Measurements from ENCODE around the gene BRD7.

Gene BRD7

GRCh38 chr16:50411034-50411433, 42.2 kb upstream of the BRD7 start:
- H3K4me3 ChIP-seq (ENCODE audit: low read length) = no peak overlapping the region
- no peak overlapping the region for H2AFZ ChIP-seq (ENCODE audit: low read length)
- no peaks in the 10 kb centered on the region for H4K20me1 ChIP-seq (ENCODE audit: insufficient read depth, low read length)
- no peaks in the 10 kb centered on the region for H3K9me2 ChIP-seq (replicated peaks; ENCODE audit: insufficient read depth, low read length)
- no peaks in the 10 kb centered on the region for H3K79me2 ChIP-seq (ENCODE audit: low read length)
- H3K27me3 ChIP-seq (replicated peaks; ENCODE audit: insufficient read depth, low read length) = no peaks in the 10 kb centered on the region
- no peaks in the 10 kb centered on the region for H3K4me1 ChIP-seq (ENCODE audit: low read length)
- TF ChIP-seq, protein P1, sequence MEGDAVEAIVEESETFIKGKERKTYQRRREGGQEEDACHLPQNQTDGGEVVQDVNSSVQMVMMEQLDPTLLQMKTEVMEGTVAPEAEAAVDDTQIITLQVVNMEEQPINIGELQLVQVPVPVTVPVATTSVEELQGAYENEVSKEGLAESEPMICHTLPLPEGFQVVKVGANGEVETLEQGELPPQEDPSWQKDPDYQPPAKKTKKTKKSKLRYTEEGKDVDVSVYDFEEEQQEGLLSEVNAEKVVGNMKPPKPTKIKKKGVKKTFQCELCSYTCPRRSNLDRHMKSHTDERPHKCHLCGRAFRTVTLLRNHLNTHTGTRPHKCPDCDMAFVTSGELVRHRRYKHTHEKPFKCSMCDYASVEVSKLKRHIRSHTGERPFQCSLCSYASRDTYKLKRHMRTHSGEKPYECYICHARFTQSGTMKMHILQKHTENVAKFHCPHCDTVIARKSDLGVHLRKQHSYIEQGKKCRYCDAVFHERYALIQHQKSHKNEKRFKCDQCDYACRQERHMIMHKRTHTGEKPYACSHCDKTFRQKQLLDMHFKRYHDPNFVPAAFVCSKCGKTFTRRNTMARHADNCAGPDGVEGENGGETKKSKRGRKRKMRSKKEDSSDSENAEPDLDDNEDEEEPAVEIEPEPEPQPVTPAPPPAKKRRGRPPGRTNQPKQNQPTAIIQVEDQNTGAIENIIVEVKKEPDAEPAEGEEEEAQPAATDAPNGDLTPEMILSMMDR (IDR thresholded peaks at IDR 0.05; ENCODE audit: low read length) = no peak
- TF ChIP-seq EZH2phosphoT487 (IDR thresholded peaks at IDR 0.05; ENCODE audit: low read length) (no peak), EZH2 (optimal IDR thresholded peaks at IDR 0.05; ENCODE audit: low read depth, low read length) (no peak)
- H3K9me3 ChIP-seq (replicated peaks; ENCODE audit: insufficient read depth, low read length) = no peaks in the 10 kb centered on the region
- H3F3A ChIP-seq (ENCODE audit: insufficient read depth, low read length) = no peaks in the 10 kb centered on the region; the same call in 1 of the 2 replicates
- H3K4me2 ChIP-seq (ENCODE audit: low read depth, low read length) = no peak overlapping the region
- no peak overlapping the region for H3K9ac ChIP-seq (ENCODE audit: low read length)
- no peak for DNase-seq
- no peak overlapping the region for H3K27ac ChIP-seq (ENCODE audit: low read length)
- H3K36me3 ChIP-seq (replicated peaks; ENCODE audit: insufficient read depth, low read length) = no peaks in the 10 kb centered on the region

DNA sequence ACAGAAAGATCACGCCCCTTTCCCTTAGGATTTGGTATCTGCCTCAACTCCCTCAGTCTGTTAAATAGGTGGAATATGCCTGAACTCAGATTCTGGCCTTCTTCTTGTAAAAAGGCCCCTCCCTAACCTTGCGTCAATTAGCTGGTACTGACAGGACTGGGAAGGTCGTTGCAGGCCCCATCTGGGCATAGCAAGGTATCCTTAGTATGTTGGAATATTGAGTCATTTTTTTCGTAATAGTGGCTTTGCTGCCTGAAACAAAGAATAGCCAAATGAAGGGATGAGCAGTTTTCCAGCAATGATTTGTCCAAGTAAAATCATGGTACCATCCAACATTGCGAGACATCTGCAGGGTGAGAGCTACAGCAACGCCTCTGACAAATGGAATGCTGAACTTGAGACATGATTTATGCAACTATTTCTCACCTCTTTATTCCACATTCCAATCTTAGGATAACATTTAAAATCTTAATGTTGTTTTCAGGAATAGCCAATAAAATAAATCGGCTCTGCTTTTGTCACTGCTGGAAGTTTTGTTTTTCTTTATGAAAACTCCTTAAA, 39.3 kb upstream of the BRD7 start:
- DNase-seq = no peak
- Histone ChIP-seq H3K27me3 (replicated peaks; ENCODE audit: insufficient read depth, low read length) (no peaks in the 10 kb centered on the region), H3K4me1 (ENCODE audit: low read length) (no peaks in the 10 kb centered on the region), H3F3A (ENCODE audit: insufficient read depth, low read length) (no peaks in the 10 kb centered on the region; the same call in 1 of the 2 replicates), H3K36me3 (replicated peaks; ENCODE audit: insufficient read depth, low read length) (no peaks in the 10 kb centered on the region), H3K79me2 (ENCODE audit: low read length) (no peaks in the 10 kb centered on the region), H3K27ac (ENCODE audit: low read length) (no peak overlapping the region), H2AFZ (ENCODE audit: low read length) (no peak overlapping the region), H3K9me3 (replicated peaks; ENCODE audit: insufficient read depth, low read length) (no peaks in the 10 kb centered on the region), H3K9me2 (replicated peaks; ENCODE audit: insufficient read depth, low read length) (no peaks in the 10 kb centered on the region), H3K4me2 (ENCODE audit: low read depth, low read length) (no peak overlapping the region), H3K9ac (ENCODE audit: low read length) (no peak overlapping the region), H4K20me1 (ENCODE audit: insufficient read depth, low read length) (no peaks in the 10 kb centered on the region), H3K4me3 (ENCODE audit: low read length) (no peak overlapping the region)
- TF ChIP-seq EZH2 (optimal IDR thresholded peaks at IDR 0.05; ENCODE audit: low read depth, low read length) (no peak), EZH2phosphoT487 (IDR thresholded peaks at IDR 0.05; ENCODE audit: low read length) (no peak)
- TF ChIP-seq, protein P1 (IDR thresholded peaks at IDR 0.05; ENCODE audit: low read length) = no peak

DNA sequence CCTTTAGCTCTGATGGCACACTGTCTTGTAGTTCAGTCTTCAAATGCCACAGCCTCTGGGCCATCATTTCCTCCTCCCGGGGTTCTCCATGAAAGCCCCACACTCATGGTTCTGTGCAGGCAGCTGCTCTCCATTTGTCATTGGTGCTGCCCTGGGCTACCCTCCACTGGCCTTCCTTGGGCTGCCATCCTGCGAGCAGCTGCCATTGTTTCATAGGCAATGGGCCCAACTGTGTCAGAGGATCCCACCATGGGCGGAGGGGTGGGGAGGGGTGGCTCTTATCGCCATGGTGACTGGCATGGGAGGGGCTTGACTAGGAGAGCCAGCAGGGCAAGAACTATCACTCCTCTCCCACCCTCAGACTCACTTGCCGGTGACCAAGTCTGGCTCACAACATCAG, 38.6 kb upstream of the BRD7 start:
- TF ChIP-seq, protein P1 (IDR thresholded peaks at IDR 0.05; ENCODE audit: low read length) = no peak
- no peak for TF ChIP-seq EZH2phosphoT487 (IDR thresholded peaks at IDR 0.05; ENCODE audit: low read length)
- TF ChIP-seq EZH2 (optimal IDR thresholded peaks at IDR 0.05; ENCODE audit: low read depth, low read length) = no peak
- Histone ChIP-seq H3K27ac (ENCODE audit: low read length) (no peak overlapping the region), H3K9me3 (replicated peaks; ENCODE audit: insufficient read depth, low read length) (no peaks in the 10 kb centered on the region), H2AFZ (ENCODE audit: low read length) (no peak overlapping the region), H3K36me3 (replicated peaks; ENCODE audit: insufficient read depth, low read length) (no peaks in the 10 kb centered on the region), H3F3A (ENCODE audit: insufficient read depth, low read length) (no peaks in the 10 kb centered on the region; the same call in 1 of the 2 replicates), H3K9me2 (replicated peaks; ENCODE audit: insufficient read depth, low read length) (no peaks in the 10 kb centered on the region), H3K4me3 (ENCODE audit: low read length) (no peak overlapping the region), H3K79me2 (ENCODE audit: low read length) (no peaks in the 10 kb centered on the region), H3K4me2 (ENCODE audit: low read depth, low read length) (no peak overlapping the region), H3K27me3 (replicated peaks; ENCODE audit: insufficient read depth, low read length) (no peaks in the 10 kb centered on the region), H3K4me1 (ENCODE audit: low read length) (no peaks in the 10 kb centered on the region), H3K9ac (ENCODE audit: low read length) (no peak overlapping the region), H4K20me1 (ENCODE audit: insufficient read depth, low read length) (no peaks in the 10 kb centered on the region)
- DNase-seq = no peak

Data from MM.1S (cell line).